Measurements from ENCODE around the gene RNF41.

DNA sequence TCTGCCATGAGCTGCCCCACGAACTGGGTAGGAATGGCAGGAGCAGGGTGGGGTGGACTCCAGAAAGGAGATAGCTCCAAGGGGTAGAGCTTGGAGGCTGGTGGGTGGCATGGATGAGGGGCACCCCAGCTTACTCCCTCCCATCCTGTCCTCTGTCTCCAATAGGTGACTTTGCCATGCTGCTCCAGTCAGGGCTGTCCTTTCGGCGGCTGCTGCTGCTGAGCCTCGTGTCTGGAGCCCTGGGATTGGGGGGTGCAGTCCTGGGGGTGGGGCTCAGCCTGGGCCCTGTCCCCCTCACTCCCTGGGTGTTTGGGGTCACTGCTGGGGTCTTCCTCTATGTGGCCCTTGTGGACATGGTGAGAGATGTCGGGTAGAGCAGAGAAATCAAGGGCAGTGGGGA is 15.3 kb upstream of the RNF41 start:
- no peak for TF ChIP-seq POLR2A (IDR thresholded peaks at IDR 0.05)
- no peak for TF ChIP-seq CTCF (IDR thresholded peaks at IDR 0.05)
- TF ChIP-seq EP300 (IDR thresholded peaks at IDR 0.05): no peak
- TF ChIP-seq POLR2AphosphoS5 (IDR thresholded peaks at IDR 0.05): no peak
